UCSD-AML1 (cell line): ENCODE measurements around the gene WDR82.
A peak's percentile ranks its signal among the peaks of the same experiment; 100 is the strongest.

Experiments
- DNase-seq: peaks from one replicate; lab custom pipeline; 2025; ENCODE audit not compliant: unreplicated experiment; lab: John Stamatoyannopoulos, UW

Gene WDR82

GRCh38 chr3:52240059-52240885 is 38.2 kb downstream of the WDR82 start:
- peak; percentile 75 for DNase-seq

GRCh38 chr3:52238761-52239701 is 39.4 kb downstream of the WDR82 start, which contains the start of gene TWF2:
Gene TWF2, minus strand, starts transcription at chr3:52239158. Its CDS starts 142 bp downstream, at chr3:52239016.
- peak; percentile 90 for DNase-seq

- no peak for DNase-seq
These were observed 40.2 kb downstream of the WDR82 start for GRCh38 chr3:52238193-52238760.

GRCh38 chr3:52237657-52238172 is 40.7 kb downstream of the WDR82 start:
- DNase-seq: peak; percentile 49

GRCh38 chr3:52237006-52237656 is 41.3 kb downstream of the WDR82 start:
- no peak for DNase-seq

- no peak for DNase-seq
These were observed 42.0 kb downstream of the WDR82 start for GRCh38 chr3:52236424-52236886.

GRCh38 chr3:52234516-52235447 is 43.7 kb downstream of the WDR82 start:
- DNase-seq: no peak

GRCh38 chr3:52233968-52234367 is 44.5 kb downstream of the WDR82 start:
- DNase-seq: no peak

GRCh38 chr3:52233108-52233591 is 45.3 kb downstream of the WDR82 start:
- DNase-seq: no peak

GRCh38 chr3:52232279-52233107 is 46.0 kb downstream of the WDR82 start:
- DNase-seq: no peak

- peak; percentile 76 for DNase-seq
These were observed 46.8 kb downstream of the WDR82 start for GRCh38 chr3:52231502-52232278.

- DNase-seq: no peak
These were observed 47.5 kb downstream of the WDR82 start for GRCh38 chr3:52230889-52231499.

- no peak for DNase-seq
These were observed 48.0 kb downstream of the WDR82 start for GRCh38 chr3:52230461-52230860.

GRCh38 chr3:52229656-52230055 is 48.8 kb downstream of the WDR82 start:
- DNase-seq: no peak

- DNase-seq: no peak
These were observed 49.6 kb downstream of the WDR82 start for GRCh38 chr3:52228751-52229291.

- DNase-seq: no peak
These were observed 50.2 kb downstream of the WDR82 start for GRCh38 chr3:52228266-52228665.

- DNase-seq: no peak
These were observed 50.7 kb downstream of the WDR82 start for GRCh38 chr3:52227766-52228165.
